ENCODE data around the gene TSR1.

The TSR1 gene

GRCh38 chr17:2336215-2336851 lies at the start of gene TSR1:
TSR1 (minus strand) TSS chr17:2336457; CDS start chr17:2336427, 30 bp downstream.
- peak; percentile 65 to 81 for DNase-seq (ENCODE audit: low read depth in 2 of 2)

GRCh38 chr17:2385240-2386210 lies 49.3 kb upstream of the TSR1 start:
- DNase-seq (ENCODE audit: low read depth in 2 of 2), result no peak

- DNase-seq (ENCODE audit: low read depth in 2 of 2), result no peak
Observed at GRCh38 chr17:2384439-2385127, 48.3 kb upstream of the TSR1 start.

- no peak for DNase-seq (ENCODE audit: low read depth in 2 of 2)
Observed at GRCh38 chr17:2383628-2384167, 47.4 kb upstream of the TSR1 start.

GRCh38 chr17:2380950-2381649 lies 44.8 kb upstream of the TSR1 start:
- DNase-seq (ENCODE audit: low read depth in 2 of 2), result no peak

- no peak for DNase-seq (ENCODE audit: low read depth in 2 of 2)
Observed at GRCh38 chr17:2380226-2380922, 44.1 kb upstream of the TSR1 start.

GRCh38 chr17:2379489-2380225 lies 43.4 kb upstream of the TSR1 start:
- no peak for DNase-seq (ENCODE audit: low read depth in 2 of 2)

GRCh38 chr17:2378905-2379304 lies 42.6 kb upstream of the TSR1 start:
- no peak for DNase-seq (ENCODE audit: low read depth in 2 of 2)

GRCh38 chr17:2377659-2378058 lies 41.4 kb upstream of the TSR1 start:
- no peak for DNase-seq (ENCODE audit: low read depth in 2 of 2)

- no peak for DNase-seq (ENCODE audit: low read depth in 2 of 2)
Observed at GRCh38 chr17:2376107-2376506, 39.9 kb upstream of the TSR1 start.

GRCh38 chr17:2375406-2375805 lies 39.1 kb upstream of the TSR1 start:
- DNase-seq (ENCODE audit: low read depth in 2 of 2), result no peak

- no peak for DNase-seq (ENCODE audit: low read depth in 2 of 2)
Observed at GRCh38 chr17:2374549-2375285, 38.5 kb upstream of the TSR1 start.

- no peak for DNase-seq (ENCODE audit: low read depth in 2 of 2)
Observed at GRCh38 chr17:2373179-2373578, 36.9 kb upstream of the TSR1 start.

- DNase-seq (ENCODE audit: low read depth in 2 of 2), result no peak
Observed at GRCh38 chr17:2372681-2373080, 36.4 kb upstream of the TSR1 start.

GRCh38 chr17:2372180-2372579 lies 35.9 kb upstream of the TSR1 start:
- no peak for DNase-seq (ENCODE audit: low read depth in 2 of 2)

GRCh38 chr17:2371183-2372130 lies 35.2 kb upstream of the TSR1 start:
- no peak for DNase-seq (ENCODE audit: low read depth in 2 of 2)

GRCh38 chr17:2370211-2370589 lies 33.9 kb upstream of the TSR1 start:
- DNase-seq (ENCODE audit: low read depth in 2 of 2), result no peak

- no peak for DNase-seq (ENCODE audit: low read depth in 2 of 2)
Observed at GRCh38 chr17:2369551-2370210, 33.4 kb upstream of the TSR1 start.
